Stimulated activated CD4-positive, alpha-beta T cell treated with anti-CD3 and anti-CD28 coated beads, Interleukin-15, amount 100 ng/mL, for 24 hours (primary cell): ENCODE data around the gene FAM168A.
"Not testable (repeated sequence)": the region's sequence is repeated elsewhere in the genome, so short reads cannot be mapped to it uniquely, and the experiment has no call there.

Experiments used
- DNase-seq: peaks from one replicate; pipeline ENCODE4 v3.0.0-alpha.2; 2020

The FAM168A gene

GRCh38 chr11:73592640-73593039 is 5.3 kb downstream of the FAM168A start:
- DNase-seq, result no peak

- no peak for DNase-seq
Measured at GRCh38 chr11:73591743-73592142, 6.2 kb downstream of the FAM168A start.

GRCh38 chr11:73590991-73591390 is 6.9 kb downstream of the FAM168A start:
- no peak for DNase-seq

- DNase-seq, result no peak
Measured at GRCh38 chr11:73586791-73587190, 11.1 kb downstream of the FAM168A start.

- no peak for DNase-seq
Measured at GRCh38 chr11:73585834-73586575, 11.9 kb downstream of the FAM168A start.

- no peak for DNase-seq
Measured at GRCh38 chr11:73584831-73585230, 13.1 kb downstream of the FAM168A start.

- DNase-seq, result no peak
Measured at GRCh38 chr11:73582653-73583052, 15.3 kb downstream of the FAM168A start.

- not testable (repeated sequence) for DNase-seq
Measured at GRCh38 chr11:73580749-73581148, 17.2 kb downstream of the FAM168A start.

- no peak for DNase-seq
Measured at GRCh38 chr11:73579641-73580434, 18.1 kb downstream of the FAM168A start.

GRCh38 chr11:73578592-73579185 is 19.2 kb downstream of the FAM168A start:
- peak; percentile 6 for DNase-seq

- DNase-seq, result no peak
Measured at GRCh38 chr11:73577496-73577917, 20.4 kb downstream of the FAM168A start.

- no peak for DNase-seq
Measured at GRCh38 chr11:73576185-73576614, 21.7 kb downstream of the FAM168A start.

GRCh38 chr11:73571982-73572381 is 25.9 kb downstream of the FAM168A start:
- not testable (repeated sequence) for DNase-seq

GRCh38 chr11:73570415-73571114 is 27.3 kb downstream of the FAM168A start:
- no peak for DNase-seq

- DNase-seq, result no peak
Measured at GRCh38 chr11:73566977-73567755, 30.7 kb downstream of the FAM168A start.

GRCh38 chr11:73566422-73566821 is 31.5 kb downstream of the FAM168A start:
- DNase-seq, result no peak

GRCh38 chr11:73565804-73566203 is 32.1 kb downstream of the FAM168A start:
- no peak for DNase-seq

GRCh38 chr11:73564903-73565302 is 33.0 kb downstream of the FAM168A start:
- no peak for DNase-seq

- no peak for DNase-seq
Measured at GRCh38 chr11:73563539-73564200, 34.2 kb downstream of the FAM168A start.

- DNase-seq, result no peak
Measured at GRCh38 chr11:73559743-73560142, 38.2 kb downstream of the FAM168A start.

- no peak for DNase-seq
Measured at GRCh38 chr11:73556966-73557365, 40.9 kb downstream of the FAM168A start.

- no peak for DNase-seq
Measured at GRCh38 chr11:73555615-73556014, 42.3 kb downstream of the FAM168A start.
